GM12865 (cell line): ENCODE measurements around the gene UBAC2.

ENCODE experiments used
- DNase-seq: peaks from one replicate; pipeline ENCODE4 v3.0.0; 2010; ENCODE audit warnings: low read depth
- H3K4me3 ChIP-seq: 2 replicates; pipeline ENCODE4 v1.5.1; 2011; ENCODE audit warnings: mild to moderate bottlenecking, low read depth, low read length, control low read depth
- TF ChIP-seq, protein P1 (sequence below): IDR thresholded peaks from 2 replicates; pipeline ENCODE4 v1.5.1; 2011; ENCODE audit warnings: low read length, control low read depth, low read depth, inconsistent platforms; ENCODE audit not compliant: insufficient read depth; ENCODE audit errors: missing control alignments

The UBAC2 gene

DNA sequence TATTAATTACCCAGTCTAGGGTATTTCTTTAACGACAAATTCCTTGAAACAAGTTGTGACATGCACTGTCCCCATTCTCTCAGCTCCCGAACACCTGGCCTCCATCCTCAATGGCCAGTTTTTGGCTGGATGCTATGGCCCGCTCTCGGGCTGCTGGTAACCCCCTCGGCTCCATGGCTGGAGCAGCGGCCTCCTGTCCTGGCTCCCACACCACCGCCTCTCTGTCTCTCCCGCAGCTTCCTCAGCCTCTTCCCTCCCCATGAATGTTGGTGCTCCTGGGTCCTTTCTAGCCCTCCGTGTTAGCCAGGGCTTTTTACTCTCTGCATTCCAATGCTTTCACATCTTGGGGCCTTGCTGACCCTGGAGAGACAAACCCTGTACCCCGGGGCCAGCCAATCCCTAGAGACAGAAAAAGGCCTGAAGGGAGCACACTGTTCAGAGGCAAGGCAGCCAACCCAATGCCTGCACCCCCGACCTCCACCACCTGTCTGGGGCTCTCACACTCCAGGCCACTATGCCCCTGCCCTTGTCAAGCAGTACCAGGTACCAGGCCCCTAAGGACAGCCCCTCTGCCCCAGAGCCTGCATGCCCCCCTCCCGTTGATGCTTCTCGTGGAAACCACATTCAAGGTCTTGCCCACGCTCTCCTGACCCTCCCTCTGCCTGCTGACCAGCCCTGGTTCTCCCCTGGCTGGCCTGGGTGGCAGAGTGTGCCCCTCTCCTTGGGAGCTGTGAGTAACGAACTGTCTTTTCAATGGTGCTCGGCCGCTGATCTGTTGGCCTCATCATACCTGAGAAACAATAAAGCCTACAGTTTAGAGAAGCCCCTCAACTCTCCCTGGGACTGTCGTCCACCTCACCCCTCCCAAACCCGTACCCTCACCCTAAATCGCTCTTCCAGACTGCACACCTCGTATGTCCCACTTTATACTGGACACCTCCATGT is 193.4 kb downstream of the UBAC2 start:
- TF ChIP-seq, protein P1, sequence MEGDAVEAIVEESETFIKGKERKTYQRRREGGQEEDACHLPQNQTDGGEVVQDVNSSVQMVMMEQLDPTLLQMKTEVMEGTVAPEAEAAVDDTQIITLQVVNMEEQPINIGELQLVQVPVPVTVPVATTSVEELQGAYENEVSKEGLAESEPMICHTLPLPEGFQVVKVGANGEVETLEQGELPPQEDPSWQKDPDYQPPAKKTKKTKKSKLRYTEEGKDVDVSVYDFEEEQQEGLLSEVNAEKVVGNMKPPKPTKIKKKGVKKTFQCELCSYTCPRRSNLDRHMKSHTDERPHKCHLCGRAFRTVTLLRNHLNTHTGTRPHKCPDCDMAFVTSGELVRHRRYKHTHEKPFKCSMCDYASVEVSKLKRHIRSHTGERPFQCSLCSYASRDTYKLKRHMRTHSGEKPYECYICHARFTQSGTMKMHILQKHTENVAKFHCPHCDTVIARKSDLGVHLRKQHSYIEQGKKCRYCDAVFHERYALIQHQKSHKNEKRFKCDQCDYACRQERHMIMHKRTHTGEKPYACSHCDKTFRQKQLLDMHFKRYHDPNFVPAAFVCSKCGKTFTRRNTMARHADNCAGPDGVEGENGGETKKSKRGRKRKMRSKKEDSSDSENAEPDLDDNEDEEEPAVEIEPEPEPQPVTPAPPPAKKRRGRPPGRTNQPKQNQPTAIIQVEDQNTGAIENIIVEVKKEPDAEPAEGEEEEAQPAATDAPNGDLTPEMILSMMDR: no peak
- DNase-seq: no peak
- H3K4me3 ChIP-seq: no peak overlapping the region

- TF ChIP-seq, protein P1: no peak
- DNase-seq: no peak
- no peak overlapping the region for H3K4me3 ChIP-seq
These were observed 194.8 kb downstream of the UBAC2 start for GRCh38 chr13:99395436-99395835.

GRCh38 chr13:99396446-99396845 is 195.8 kb downstream of the UBAC2 start:
- DNase-seq: no peak
- TF ChIP-seq, protein P1: no peak
- H3K4me3 ChIP-seq: no peak overlapping the region

DNA sequence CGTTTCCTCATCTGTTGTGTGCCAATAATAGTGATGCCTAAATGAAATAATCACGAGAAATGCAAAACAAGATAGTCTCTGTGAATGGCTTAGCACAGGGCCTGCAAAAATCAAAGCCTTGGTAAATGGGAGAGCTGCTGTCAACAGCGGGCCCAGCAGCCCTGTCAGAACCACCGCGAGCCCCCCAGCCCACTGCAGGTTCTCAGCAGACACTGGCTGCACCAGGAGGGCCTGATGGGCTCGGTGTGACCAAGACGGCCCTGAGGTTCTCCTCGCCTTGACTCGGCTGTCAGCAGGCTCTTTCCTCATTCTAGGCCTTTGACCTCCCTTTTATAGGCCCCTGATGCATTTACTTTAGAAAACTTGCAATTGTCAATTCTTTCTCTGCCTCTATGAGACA is 197.4 kb downstream of the UBAC2 start:
- TF ChIP-seq, protein P1: no peak
- DNase-seq: no peak
- no peak overlapping the region for H3K4me3 ChIP-seq

GRCh38 chr13:99398916-99399622 is 198.4 kb downstream of the UBAC2 start:
- H3K4me3 ChIP-seq: no peak overlapping the region
- TF ChIP-seq, protein P1: no peak
- no peak for DNase-seq

DNA sequence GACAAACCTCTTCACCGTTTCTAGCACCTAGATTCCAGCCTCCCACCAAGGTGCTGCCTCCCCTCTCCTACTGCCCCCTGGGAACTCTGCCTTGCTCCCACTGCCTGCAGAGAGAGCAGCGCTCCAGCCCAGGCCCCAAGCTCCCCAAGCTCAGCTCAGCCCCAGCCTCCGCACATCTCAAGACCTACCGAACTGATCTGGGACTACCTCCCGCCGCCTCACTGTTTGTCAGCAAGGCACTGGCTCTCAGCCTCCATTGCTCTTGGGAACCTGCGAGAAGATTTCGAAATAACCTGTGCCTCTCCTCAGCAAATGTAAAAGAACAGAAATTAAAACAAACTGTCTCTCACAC is 198.9 kb downstream of the UBAC2 start:
- TF ChIP-seq, protein P1: no peak
- H3K4me3 ChIP-seq: no peak overlapping the region
- no peak for DNase-seq
